Gastroesophageal sphincter (tissue), 4 donors: ENCODE results near the gene SHH. TPM values are rescaled to one million over a fixed set of nuclear protein-coding genes. Genes with fewer than 3 reads are reported as not detected.

Source experiments
- ATAC-seq: fragments of 150-250 bp; one replicate; pipeline ENCODE4 v1.9.1; 2016; ENCODE audit warnings: mild to moderate bottlenecking, moderate library complexity
- H3K27ac ChIP-seq, 4 donors: fragments of 200-600 bp; sonication (generic) in 3 of 4; 1 replicate in 3 of 4; 2 replicates in 1 of 4; pipeline ENCODE4 v1.5.1; 2016 to 2019
- H3K27me3 ChIP-seq: fragments of 200-600 bp; sonication (generic); one replicate; pipeline ENCODE4 v1.5.1; 2019
- H3K36me3 ChIP-seq, 2 donors: fragments of 200-600 bp; sonication (generic); one replicate each; pipeline ENCODE4 v1.5.1; 2019; ENCODE audit warnings: control low read depth in 1 of 2
- H3K4me1 ChIP-seq, 3 donors: fragments of 200-600 bp; sonication (generic); 1 replicate in 2 of 3; 2 replicates in 1 of 3; pipeline ENCODE4 v1.5.1; 2016 to 2019; ENCODE audit warnings: control low read depth in 2 of 3
- H3K4me3 ChIP-seq, 2 donors: fragments of 200-600 bp; sonication (generic); one replicate each; pipeline ENCODE4 v1.5.1; 2019; ENCODE audit warnings: mild to moderate bottlenecking in 1 of 2, moderate library complexity in 1 of 2
- H3K9me3 ChIP-seq, 3 donors: fragments of 200-600 bp; sonication (generic); one replicate each; pipeline ENCODE4 v1.5.1; 2017 to 2019; ENCODE audit warnings: control low read depth in 2 of 3
- CTCF ChIP-seq, 4 experiments: fragments of 200-600 bp in 2 of 4; fragments of 450-650 bp in 2 of 4; sonication (generic) in 1 of 4; IDR thresholded peaks; one replicate each; pipeline ENCODE4 v1.5.1; 2017 to 2019; ENCODE audit warnings: antibody characterized with exemption in 4 of 4, mild to moderate bottlenecking in 2 of 4, moderate library complexity in 2 of 4
- EP300 ChIP-seq: sonication (generic); formaldehyde crosslinking; IDR thresholded peaks from one replicate; pipeline ENCODE4 v1.6.1; 2017; ENCODE audit warnings: antibody characterized with exemption, mild to moderate bottlenecking
- POLR2A ChIP-seq, 2 donors: fragments of 450-650 bp; IDR thresholded peaks; one replicate each; pipeline ENCODE4 v1.6.1; 2017; ENCODE audit warnings: antibody characterized with exemption in 2 of 2, mild to moderate bottlenecking in 2 of 2, moderate library complexity in 1 of 2
- POLR2AphosphoS5 ChIP-seq: sonication (generic); formaldehyde crosslinking; IDR thresholded peaks from one replicate; pipeline ENCODE4 v1.6.1; 2017; ENCODE audit warnings: antibody characterized with exemption
- WGBS, 2 donors: methylation state at CpG; one replicate each; pipeline ENCODE4 v1.1.5; 2018; ENCODE audit warnings: low coverage in 1 of 2; 5-methylcytosine and 5-hydroxymethylcytosine counted together
- total RNA-seq, 4 donors: library from RNA; depleted of rRNA; stranded (reverse); fragments of >200 nt; gene quantifications; one replicate each; pipeline ENCODE4 v1.1.0, GENCODE V29; 2016

Gene SHH
- total RNA-seq, 4 donors from 2014 or later: 0.08 TPM; not detected in 3

GRCh38 chr7:155858521-155859061, 46.3 kb upstream of the SHH start:
- TF ChIP-seq CTCF (IDR thresholded peaks at IDR 0.05): no peak
- no peak for TF ChIP-seq POLR2A (IDR thresholded peaks at IDR 0.05)
- TF ChIP-seq EP300: no peak
- no peak for TF ChIP-seq POLR2AphosphoS5
- Histone ChIP-seq H3K36me3 (no peaks in the 10 kb centered on the region), H3K4me1 (peaks cover 0 to 9% (median 0%) of the 10 kb centered on the region in 3 donors), H3K27ac (no peak overlapping the region), H3K4me3 (no peak overlapping the region), H3K27me3 (peaks cover 58% of the 10 kb centered on the region), H3K9me3 (peaks cover 0 to 20% (median 0%) of the 10 kb centered on the region in 3 donors)
- ATAC-seq: no peak
- WGBS, 2 donors: 55 to 83% methylated on average over 2 to 3 of the region's 3 CpGs

- Histone ChIP-seq H3K9me3 (peaks cover 0 to 20% (median 0%) of the 10 kb centered on the region in 3 donors), H3K4me1 (peaks cover 0 to 9% (median 0%) of the 10 kb centered on the region in 3 donors), H3K27ac (no peak overlapping the region), H3K27me3 (peaks cover 53% of the 10 kb centered on the region), H3K4me3 (no peak overlapping the region), H3K36me3 (no peaks in the 10 kb centered on the region)
- no peak for ATAC-seq
- TF ChIP-seq CTCF (IDR thresholded peaks at IDR 0.05) (no peak), POLR2AphosphoS5 (no peak), EP300 (no peak), POLR2A (IDR thresholded peaks at IDR 0.05) (no peak)
- WGBS, 2 donors: 68 to 84% methylated on average over 2 to 3 of the region's 3 CpGs
These were observed 44.9 kb upstream of the SHH start for GRCh38 chr7:155857141-155857540.

GRCh38 chr7:155856656-155857055, 44.4 kb upstream of the SHH start:
- TF ChIP-seq EP300 (no peak), CTCF (IDR thresholded peaks at IDR 0.05) (no peak), POLR2A (IDR thresholded peaks at IDR 0.05) (no peak), POLR2AphosphoS5 (no peak)
- 79% methylated on average over 2 of the region's 3 CpGs for WGBS, 2 donors
- Histone ChIP-seq H3K27me3 (peaks cover 54% of the 10 kb centered on the region), H3K4me1 (peaks cover 0 to 9% (median 0%) of the 10 kb centered on the region in 3 donors), H3K9me3 (peaks cover 0 to 20% (median 0%) of the 10 kb centered on the region in 3 donors), H3K27ac (no peak overlapping the region), H3K36me3 (no peaks in the 10 kb centered on the region), H3K4me3 (no peak overlapping the region)
- ATAC-seq: no peak

- Histone ChIP-seq H3K27me3 (peaks cover 41% of the 10 kb centered on the region), H3K4me1 (no peaks in the 10 kb centered on the region), H3K4me3 (no peak overlapping the region), H3K27ac (no peak overlapping the region), H3K9me3 (peaks cover 0 to 20% (median 0%) of the 10 kb centered on the region in 3 donors), H3K36me3 (no peaks in the 10 kb centered on the region)
- WGBS, 2 donors: 75 to 93% methylated on average over 1 to 3 of the region's 5 CpGs
- TF ChIP-seq CTCF (IDR thresholded peaks at IDR 0.05): no peak
- no peak for TF ChIP-seq POLR2AphosphoS5
- TF ChIP-seq POLR2A (IDR thresholded peaks at IDR 0.05): no peak
- ATAC-seq: no peak
These were observed 40.4 kb upstream of the SHH start for GRCh38 chr7:155852426-155853301.
